GM23338 (cell line): ENCODE results near the gene GGT5. TPM values are rescaled to one million over a fixed set of nuclear protein-coding genes. Genes with fewer than 3 reads are reported as not detected.
"Not testable (repeated sequence)": the region's sequence is repeated elsewhere in the genome, so short reads cannot be mapped to it uniquely, and the experiment has no call there.

Source experiments
- ATAC-seq: fragments of 200-7000 bp; cut with Tn5 transposase; 3 replicates; pipeline ENCODE4 v1.9.1; 2020
- DNase-seq: peaks from one replicate; pipeline ENCODE4 v3.0.0-alpha.2; 2015; ENCODE audit warnings: low spot score
- H2AFZ ChIP-seq: fragments of 200-600 bp; sonication (generic); 2 replicates; pipeline ENCODE4 v1.8.0; 2016; ENCODE audit warnings: antibody characterized with exemption, mild to moderate bottlenecking, moderate library complexity
- H3F3A ChIP-seq: fragments of 200-600 bp; sonication (generic); replicated peaks from 2 replicates; pipeline ENCODE4 v1.8.0; 2017; ENCODE audit warnings: antibody characterized with exemption, mixed run types, low read depth
- H3K27ac ChIP-seq: fragments of 200-600 bp; sonication (generic); 2 replicates; pipeline ENCODE4 v1.6.1; 2016; ENCODE audit warnings: low read depth
- H3K27me3 ChIP-seq: fragments of 200-600 bp; sonication (generic); 2 replicates; pipeline ENCODE4 v1.8.0; 2016; ENCODE audit warnings: mild to moderate bottlenecking, mixed run types, moderate library complexity; ENCODE audit not compliant: insufficient read depth
- H3K36me3 ChIP-seq: fragments of 200-600 bp; sonication (generic); 2 replicates; pipeline ENCODE4 v1.8.0; 2016; ENCODE audit warnings: mild to moderate bottlenecking; ENCODE audit not compliant: insufficient read depth
- H3K4me1 ChIP-seq: fragments of 200-600 bp; sonication (generic); 2 replicates; pipeline ENCODE4 v1.8.0; 2016; ENCODE audit warnings: mild to moderate bottlenecking, moderate library complexity; ENCODE audit not compliant: insufficient read depth
- H3K4me2 ChIP-seq: fragments of 200-600 bp; sonication (generic); 2 replicates; pipeline ENCODE4 v1.7.1; 2017; ENCODE audit warnings: mixed run types
- H3K4me3 ChIP-seq: fragments of 200-600 bp; sonication (generic); 2 replicates; pipeline ENCODE4 v1.6.1; 2016; ENCODE audit warnings: mixed run types
- H3K79me2 ChIP-seq: fragments of 200-600 bp; sonication (generic); replicated peaks from 2 replicates; pipeline ENCODE4 v1.8.0; 2017; ENCODE audit warnings: mild to moderate bottlenecking; ENCODE audit not compliant: insufficient read depth
- H3K9me2 ChIP-seq: fragments of 200-600 bp; sonication (generic); 2 replicates; pipeline ENCODE4 v1.8.0; 2017; ENCODE audit not compliant: insufficient read depth
- H4K20me1 ChIP-seq: fragments of 200-600 bp; sonication (generic); replicated peaks from 2 replicates; pipeline ENCODE4 v1.8.0; 2017; ENCODE audit warnings: mild to moderate bottlenecking; ENCODE audit not compliant: insufficient read depth
- H3K27ac Mint-ChIP-seq: 2 replicates; pipeline ENCODE4 v1.8.0; 2020; ENCODE audit warnings: inconsistent platforms, mild to moderate bottlenecking, moderate library complexity, mixed read lengths
- H3K27me3 Mint-ChIP-seq: 3 replicates; pipeline ENCODE4 v1.8.0; 2022; ENCODE audit warnings: low read depth, mild to moderate bottlenecking, moderate library complexity, mixed read lengths, inconsistent platforms; ENCODE audit not compliant: insufficient read depth, poor library complexity
- H3K36me3 Mint-ChIP-seq: 3 replicates; pipeline ENCODE4 v1.8.0; 2021; ENCODE audit warnings: low read depth, mild to moderate bottlenecking, inconsistent platforms, moderate library complexity, mixed read lengths
- H3K4me1 Mint-ChIP-seq: 3 replicates; pipeline ENCODE4 v1.8.0; 2020; ENCODE audit warnings: mild to moderate bottlenecking, inconsistent platforms, mixed read lengths
- H3K4me3 Mint-ChIP-seq: 3 replicates; pipeline ENCODE4 v1.8.0; 2021; ENCODE audit warnings: moderate library complexity, mild to moderate bottlenecking, inconsistent platforms, mixed read lengths
- H3K9me3 Mint-ChIP-seq: 3 replicates; pipeline ENCODE4 v1.8.0; 2020; ENCODE audit warnings: moderate library complexity, mild to moderate bottlenecking, inconsistent platforms, mixed read lengths
- CTCF ChIP-seq, 2 experiments: fragments of 200-600 bp in 1 of 2; sonication (generic) in 1 of 2; conservative IDR thresholded peaks; 2 replicates each; pipeline versions ENCODE4 v1.5.1 to v1.6.1; 2016 to 2017; ENCODE audit warnings: antibody characterized with exemption in 2 of 2, low read depth in 2 of 2, mild to moderate bottlenecking in 2 of 2, moderate library complexity in 1 of 2
- EZH2phosphoT487 ChIP-seq: fragments of 200-600 bp; sonication (generic); IDR thresholded peaks from one replicate; pipeline ENCODE4 v1.8.1; 2018; ENCODE audit warnings: antibody characterized with exemption; ENCODE audit not compliant: unreplicated experiment
- JUNB ChIP-seq: IDR thresholded peaks from one replicate; pipeline ENCODE4 v1.6.1; 2016; ENCODE audit warnings: antibody characterized with exemption; ENCODE audit not compliant: unreplicated experiment
- NANOG ChIP-seq: IDR thresholded peaks from 2 replicates; pipeline ENCODE4 v1.6.1; 2016; ENCODE audit warnings: antibody characterized with exemption, borderline replicate concordance
- POLR2AphosphoS5 ChIP-seq: IDR thresholded peaks from 2 replicates; pipeline ENCODE4 v1.6.1; 2016; ENCODE audit warnings: antibody characterized with exemption, low read depth
- STAT1 ChIP-seq: IDR thresholded peaks from one replicate; pipeline ENCODE4 v1.6.1; 2016; ENCODE audit warnings: antibody characterized with exemption; ENCODE audit not compliant: unreplicated experiment
- ZNF114 ChIP-seq: fragments of 250-450 bp; sonication (Bioruptor Pico); IDR thresholded peaks from 2 replicates; pipeline ENCODE4 v1.5.0; 2020; ENCODE audit warnings: mild to moderate bottlenecking, moderate library complexity
- polyA plus RNA-seq: library from polyadenylated mRNA; unstranded; fragments of >200 nt; fragmentation: Nextera tagmentation; extraction: Ambion mirVana; gene quantifications from 2 replicates; pipeline ENCODE4 v1.2.1, GENCODE V29; 2016
- total RNA-seq: library from RNA; depleted of rRNA; stranded (reverse); fragments of >200 nt; shearing (Covaris generic); gene quantifications from 2 replicates; pipeline ENCODE4 v1.2.3, GENCODE V29; 2014
- TF ChIP-seq, protein P1 (sequence below): IDR thresholded peaks from one replicate; pipeline ENCODE4 v1.6.1; 2018; ENCODE audit warnings: antibody characterized with exemption; ENCODE audit not compliant: unreplicated experiment
- TF ChIP-seq, protein P2 (sequence below): IDR thresholded peaks from 2 replicates; pipeline ENCODE4 v1.6.1; 2016; ENCODE audit warnings: antibody characterized with exemption

The GGT5 gene
- total and polyA plus RNA-seq, 2 experiments from 2014 or later = not detected

DNA sequence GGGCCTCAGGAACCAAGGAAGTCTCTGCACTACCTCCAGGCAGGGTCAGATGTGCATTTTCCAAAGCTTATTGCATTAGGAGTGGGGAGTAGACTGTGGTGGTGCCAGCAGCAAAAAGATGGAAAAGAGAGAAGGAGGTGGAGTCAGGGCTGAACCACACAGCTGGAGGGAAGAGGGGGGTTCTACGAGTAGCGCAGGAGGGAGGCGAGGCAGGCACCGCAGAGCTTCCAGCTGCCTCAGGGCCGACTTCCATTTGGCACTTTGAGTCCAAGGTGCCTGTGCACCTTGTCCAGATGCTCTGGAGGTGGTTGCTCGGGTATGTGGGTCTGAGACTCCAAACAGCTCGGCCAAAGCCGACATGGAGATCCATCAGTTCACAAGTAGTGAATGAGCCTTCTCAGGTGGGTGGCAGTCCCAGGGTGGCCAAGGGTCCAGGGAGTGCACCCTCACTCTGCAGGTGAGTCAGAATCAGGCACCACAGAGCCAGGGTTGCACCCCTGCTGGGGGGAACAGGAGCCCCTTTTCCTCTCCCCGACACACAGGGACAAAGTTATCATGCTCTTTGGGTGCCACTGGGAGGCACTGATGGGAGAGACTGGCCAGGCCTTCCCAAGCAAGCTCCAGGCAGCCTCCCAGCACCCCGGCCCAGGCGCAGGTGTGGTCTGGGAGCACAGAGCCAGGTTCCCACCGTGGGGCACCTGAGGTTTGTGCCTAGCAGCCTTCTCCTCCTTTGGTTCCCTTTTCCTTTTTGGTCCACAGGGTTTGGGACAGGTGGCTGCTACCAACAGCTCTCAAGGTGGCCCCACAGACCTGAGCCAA is 30.2 kb downstream of the GGT5 start:
- Histone ChIP-seq H3K4me3 (no peak overlapping the region), H3K27ac (no peak overlapping the region), H3K27me3 (no peaks in the 10 kb centered on the region), H3K4me1 (no peaks in the 10 kb centered on the region), H3K36me3 (no peaks in the 10 kb centered on the region), H3F3A (no peaks in the 10 kb centered on the region), H3K9me2 (no peaks in the 10 kb centered on the region), H3K79me2 (no peaks in the 10 kb centered on the region), H4K20me1 (no peaks in the 10 kb centered on the region), H2AFZ (no peak overlapping the region; the same call in 1 of the 2 replicates), H3K4me2 (no peak overlapping the region)
- TF ChIP-seq NANOG (no peak), CTCF (conservative IDR thresholded peaks at IDR 0.05; ENCODE audit: low read depth in 2 of 2) (0 out of 4 replicates have a peak, but pooled peaks of 1 of the 2 experiments have one; percentile 3), JUNB (no peak), STAT1 (no peak), POLR2AphosphoS5 (no peak), EZH2phosphoT487 (no peak), ZNF114 (no peak)
- TF ChIP-seq, protein P1, sequence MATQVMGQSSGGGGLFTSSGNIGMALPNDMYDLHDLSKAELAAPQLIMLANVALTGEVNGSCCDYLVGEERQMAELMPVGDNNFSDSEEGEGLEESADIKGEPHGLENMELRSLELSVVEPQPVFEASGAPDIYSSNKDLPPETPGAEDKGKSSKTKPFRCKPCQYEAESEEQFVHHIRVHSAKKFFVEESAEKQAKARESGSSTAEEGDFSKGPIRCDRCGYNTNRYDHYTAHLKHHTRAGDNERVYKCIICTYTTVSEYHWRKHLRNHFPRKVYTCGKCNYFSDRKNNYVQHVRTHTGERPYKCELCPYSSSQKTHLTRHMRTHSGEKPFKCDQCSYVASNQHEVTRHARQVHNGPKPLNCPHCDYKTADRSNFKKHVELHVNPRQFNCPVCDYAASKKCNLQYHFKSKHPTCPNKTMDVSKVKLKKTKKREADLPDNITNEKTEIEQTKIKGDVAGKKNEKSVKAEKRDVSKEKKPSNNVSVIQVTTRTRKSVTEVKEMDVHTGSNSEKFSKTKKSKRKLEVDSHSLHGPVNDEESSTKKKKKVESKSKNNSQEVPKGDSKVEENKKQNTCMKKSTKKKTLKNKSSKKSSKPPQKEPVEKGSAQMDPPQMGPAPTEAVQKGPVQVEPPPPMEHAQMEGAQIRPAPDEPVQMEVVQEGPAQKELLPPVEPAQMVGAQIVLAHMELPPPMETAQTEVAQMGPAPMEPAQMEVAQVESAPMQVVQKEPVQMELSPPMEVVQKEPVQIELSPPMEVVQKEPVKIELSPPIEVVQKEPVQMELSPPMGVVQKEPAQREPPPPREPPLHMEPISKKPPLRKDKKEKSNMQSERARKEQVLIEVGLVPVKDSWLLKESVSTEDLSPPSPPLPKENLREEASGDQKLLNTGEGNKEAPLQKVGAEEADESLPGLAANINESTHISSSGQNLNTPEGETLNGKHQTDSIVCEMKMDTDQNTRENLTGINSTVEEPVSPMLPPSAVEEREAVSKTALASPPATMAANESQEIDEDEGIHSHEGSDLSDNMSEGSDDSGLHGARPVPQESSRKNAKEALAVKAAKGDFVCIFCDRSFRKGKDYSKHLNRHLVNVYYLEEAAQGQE = no peak
- TF ChIP-seq, protein P2, sequence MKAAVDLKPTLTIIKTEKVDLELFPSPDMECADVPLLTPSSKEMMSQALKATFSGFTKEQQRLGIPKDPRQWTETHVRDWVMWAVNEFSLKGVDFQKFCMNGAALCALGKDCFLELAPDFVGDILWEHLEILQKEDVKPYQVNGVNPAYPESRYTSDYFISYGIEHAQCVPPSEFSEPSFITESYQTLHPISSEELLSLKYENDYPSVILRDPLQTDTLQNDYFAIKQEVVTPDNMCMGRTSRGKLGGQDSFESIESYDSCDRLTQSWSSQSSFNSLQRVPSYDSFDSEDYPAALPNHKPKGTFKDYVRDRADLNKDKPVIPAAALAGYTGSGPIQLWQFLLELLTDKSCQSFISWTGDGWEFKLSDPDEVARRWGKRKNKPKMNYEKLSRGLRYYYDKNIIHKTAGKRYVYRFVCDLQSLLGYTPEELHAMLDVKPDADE = no peak
- H3K4me1 Mint-ChIP-seq = peaks cover 4% of the 10 kb centered on the region; the same call in 2 of the 3 replicates
- H3K27me3 Mint-ChIP-seq = peaks cover 6% of the 10 kb centered on the region
- ATAC-seq = peak; percentile 54
- DNase-seq = no peak
- no peaks in the 10 kb centered on the region for H3K9me3 Mint-ChIP-seq
- H3K36me3 Mint-ChIP-seq = no peaks in the 10 kb centered on the region
- no peak overlapping the region for H3K4me3 Mint-ChIP-seq
- no peak overlapping the region for H3K27ac Mint-ChIP-seq

DNA sequence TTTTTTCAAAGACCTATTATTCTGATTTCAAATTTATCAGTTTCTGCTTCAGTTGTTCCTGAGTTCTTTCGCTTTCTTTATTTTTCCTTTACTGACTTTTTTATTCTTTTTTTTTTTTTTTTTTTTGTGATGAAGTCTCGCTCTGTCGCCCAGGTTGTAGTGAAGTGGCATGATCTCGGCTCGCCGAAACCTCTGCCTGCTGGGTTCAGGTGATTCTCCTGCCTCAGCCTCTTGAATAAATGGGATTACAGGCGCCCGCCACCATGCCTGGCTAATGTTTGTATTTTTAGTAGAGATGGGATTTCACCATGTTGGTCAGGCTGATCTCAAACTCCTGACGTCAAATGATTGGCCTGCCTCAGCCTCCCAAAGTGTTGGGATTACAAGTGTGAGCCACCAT is 31.8 kb downstream of the GGT5 start:
- not testable (repeated sequence) for H3K9me3 Mint-ChIP-seq, ATAC-seq, H3K27ac Mint-ChIP-seq, H2AFZ ChIP-seq, H3K9me2 ChIP-seq, H3K36me3 ChIP-seq, H4K20me1 ChIP-seq, H3K4me1 Mint-ChIP-seq, H3K4me3 Mint-ChIP-seq, H3K4me2 ChIP-seq, DNase-seq, H3K79me2 ChIP-seq, H3F3A ChIP-seq, H3K27ac ChIP-seq, H3K36me3 Mint-ChIP-seq, H3K27me3 ChIP-seq, H3K27me3 Mint-ChIP-seq, H3K4me3 ChIP-seq, H3K4me1 ChIP-seq

GRCh38 chr22:24211716-24212115 is 33.2 kb downstream of the GGT5 start:
- H3K9me3 Mint-ChIP-seq, H3K4me1 ChIP-seq, H3K27me3 Mint-ChIP-seq, H3K4me3 Mint-ChIP-seq, H3K4me3 ChIP-seq, H3K27me3 ChIP-seq, H3K36me3 Mint-ChIP-seq, H4K20me1 ChIP-seq, ATAC-seq, DNase-seq, H3K4me2 ChIP-seq, H3K79me2 ChIP-seq, H3F3A ChIP-seq, H3K9me2 ChIP-seq, H3K36me3 ChIP-seq, H3K27ac Mint-ChIP-seq, H3K27ac ChIP-seq: not testable (repeated sequence)
- peaks cover 18% of the 10 kb centered on the region for H3K4me1 Mint-ChIP-seq
- H2AFZ ChIP-seq = peak overlapping the region; percentile 88; the same call in 1 of the 2 replicates

DNA sequence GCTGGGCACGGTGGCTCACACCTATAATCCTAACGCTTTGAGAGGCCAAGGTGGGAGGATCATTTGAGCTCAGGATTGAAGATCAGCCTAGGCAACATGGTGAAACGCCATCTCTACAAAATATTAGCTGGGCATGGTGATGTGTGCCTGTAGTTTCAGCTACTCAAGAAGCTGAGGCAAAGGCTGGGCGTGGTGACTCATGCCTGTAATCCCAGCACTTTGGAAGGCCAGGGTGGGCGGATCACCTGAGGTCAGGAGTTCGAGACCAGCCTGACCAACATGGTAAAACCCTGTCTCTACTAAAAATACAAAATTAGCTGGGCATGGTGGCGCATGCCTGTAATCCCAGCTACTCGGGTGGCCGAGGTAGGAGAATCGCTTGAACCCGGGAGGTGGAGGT is 34.5 kb downstream of the GGT5 start:
- not testable (repeated sequence) for H3K79me2 ChIP-seq, H3K4me1 ChIP-seq, H3K9me3 Mint-ChIP-seq, H3K36me3 ChIP-seq, H3K27me3 ChIP-seq, H3K27ac Mint-ChIP-seq, H3K27me3 Mint-ChIP-seq, H3K36me3 Mint-ChIP-seq, H3K4me3 Mint-ChIP-seq, H2AFZ ChIP-seq, H3K27ac ChIP-seq, H3K9me2 ChIP-seq, H3F3A ChIP-seq, DNase-seq, H3K4me2 ChIP-seq, ATAC-seq, H3K4me3 ChIP-seq, H4K20me1 ChIP-seq
- H3K4me1 Mint-ChIP-seq = peaks cover 24% of the 10 kb centered on the region
